ENCODE results near the gene ELANE.
"Not testable (repeated sequence)": the region's sequence is repeated elsewhere in the genome, so short reads cannot be mapped to it uniquely, and the experiment has no call there.

ELANE gene

GRCh38 chr19:881385-882071 is 29.4 kb downstream of the ELANE start:
- DNase-seq, result no peak

- no peak for DNase-seq
These were observed 30.9 kb downstream of the ELANE start for GRCh38 chr19:882871-883497.

- no peak for DNase-seq
These were observed 31.6 kb downstream of the ELANE start for GRCh38 chr19:883661-884211.

- no peak for DNase-seq
These were observed 32.5 kb downstream of the ELANE start for GRCh38 chr19:884420-885211.

- DNase-seq, result no peak
These were observed 33.6 kb downstream of the ELANE start for GRCh38 chr19:885536-886224.

GRCh38 chr19:887072-887471 is 35.0 kb downstream of the ELANE start:
- DNase-seq, result no peak

GRCh38 chr19:887599-887998 is 35.5 kb downstream of the ELANE start:
- no peak for DNase-seq

- DNase-seq, result peak; percentile 45 to 57
These were observed 36.7 kb downstream of the ELANE start for GRCh38 chr19:888581-889385.

- DNase-seq, result no peak
These were observed 37.7 kb downstream of the ELANE start for GRCh38 chr19:889662-890295.

- no peak for DNase-seq
These were observed 38.7 kb downstream of the ELANE start for GRCh38 chr19:890831-891230.

- not testable (repeated sequence) for DNase-seq
These were observed 39.5 kb downstream of the ELANE start for GRCh38 chr19:891421-892200.

GRCh38 chr19:892243-892893 is 40.3 kb downstream of the ELANE start:
- DNase-seq, result no peak

- peak; percentile 87 to 90 for DNase-seq
These were observed 41.0 kb downstream of the ELANE start, which contains the start of the genes MED16 and RNU6-9 for GRCh38 chr19:892894-893689. Gene MED16, minus strand, starts transcription at chr19:893187. Its CDS starts 2,056 bp downstream, at chr19:891131. Gene RNU6-9, plus strand, starts transcription at chr19:893484.

- DNase-seq, result no peak
These were observed 44.3 kb downstream of the ELANE start for GRCh38 chr19:896434-896833.

GRCh38 chr19:896999-897398 is 44.9 kb downstream of the ELANE start:
- no peak for DNase-seq

- DNase-seq, result no peak
These were observed 45.4 kb downstream of the ELANE start for GRCh38 chr19:897442-898039.

GRCh38 chr19:898663-899062 is 46.6 kb downstream of the ELANE start:
- no peak for DNase-seq

GRCh38 chr19:899336-900042 is 47.4 kb downstream of the ELANE start:
- DNase-seq, result no peak

Data from activated CD4-positive, alpha-beta T cell treated with anti-CD3 and anti-CD28 coated beads, Interleukin-2, amount 50 U/mL, for 48 hours (primary cell).